GM18870 (cell line): Measurements from ENCODE around the gene MT1H.

Experiments
- ATAC-seq: cut with Tn5 transposase; IDR thresholded peaks from one replicate; pipeline ENCODE4 v1.9.1; 2021; ENCODE audit warnings: moderate library complexity; ENCODE audit not compliant: unreplicated experiment

MT1H gene

GRCh38 chr16:56682703-56683397 lies 13.2 kb downstream of the MT1H start:
- ATAC-seq, result no peak

GRCh38 chr16:56683424-56684172 lies 14.0 kb downstream of the MT1H start:
- no peak for ATAC-seq

GRCh38 chr16:56684256-56684925 lies 14.8 kb downstream of the MT1H start:
- no peak for ATAC-seq

GRCh38 chr16:56684926-56685590 lies 15.4 kb downstream of the MT1H start:
- ATAC-seq, result no peak

- ATAC-seq, result no peak
These were observed 17.1 kb downstream of the MT1H start for GRCh38 chr16:56686758-56687157.

GRCh38 chr16:56688762-56689161 lies 19.1 kb downstream of the MT1H start:
- no peak for ATAC-seq

GRCh38 chr16:56689171-56689570 lies 19.6 kb downstream of the MT1H start:
- no peak for ATAC-seq

- no peak for ATAC-seq
These were observed 21.0 kb downstream of the MT1H start for GRCh38 chr16:56690420-56691122.

- ATAC-seq, result no peak
These were observed 22.3 kb downstream of the MT1H start for GRCh38 chr16:56691885-56692284.

GRCh38 chr16:56695246-56695645 lies 25.6 kb downstream of the MT1H start:
- no peak for ATAC-seq

- no peak for ATAC-seq
These were observed 28.0 kb downstream of the MT1H start for GRCh38 chr16:56697456-56698155.

GRCh38 chr16:56700195-56700594 lies 30.6 kb downstream of the MT1H start:
- no peak for ATAC-seq

- ATAC-seq, result no peak
These were observed 31.0 kb downstream of the MT1H start for GRCh38 chr16:56700631-56701030.

- ATAC-seq, result no peak
These were observed 31.9 kb downstream of the MT1H start for GRCh38 chr16:56701534-56701933.

- no peak for ATAC-seq
These were observed 33.2 kb downstream of the MT1H start for GRCh38 chr16:56702836-56703235.

- no peak for ATAC-seq
These were observed 39.2 kb downstream of the MT1H start for GRCh38 chr16:56708525-56709442.

- ATAC-seq, result no peak
These were observed 39.9 kb downstream of the MT1H start for GRCh38 chr16:56709443-56710040.

GRCh38 chr16:56710181-56710737 lies 40.6 kb downstream of the MT1H start:
- no peak for ATAC-seq
